ENCODE data around the gene MTMR3.

MTMR3 gene

DNA sequence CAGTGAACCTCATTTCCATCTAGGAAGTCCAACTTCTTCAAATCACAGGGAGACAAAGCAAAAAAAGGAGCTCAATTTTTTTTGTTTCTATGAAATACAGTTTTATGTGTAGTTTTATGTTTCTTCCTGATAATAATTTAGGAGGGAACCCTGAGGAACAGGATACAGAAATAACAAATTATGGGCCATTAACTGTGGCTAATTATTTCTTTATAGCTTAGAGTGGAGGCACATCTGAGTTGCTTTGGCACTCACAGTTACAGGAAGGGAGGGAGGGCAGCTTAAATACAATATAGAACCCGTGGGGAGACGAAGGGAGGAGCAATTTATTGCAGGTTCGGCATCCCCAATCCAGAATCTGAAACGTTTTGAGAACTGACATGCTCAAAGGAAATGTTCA is 160.2 kb downstream of the MTMR3 start:
- Histone ChIP-seq H3K14ac (ENCODE audit: low read length in 2 of 2) (no peak overlapping the region), H2AFZ (ENCODE audit: low read depth, low read length) (no peak overlapping the region), H3K4me2 (ENCODE audit: low read length, poor library complexity, severe bottlenecking) (no peak overlapping the region), H3K9me3 (ENCODE audit: control insufficient read depth, low read length) (no peaks in the 10 kb centered on the region), H3K79me1 (replicated peaks; ENCODE audit: low read length, poor library complexity, severe bottlenecking) (no peaks in the 10 kb centered on the region), H3K4me3 (ENCODE audit: insufficient read depth in 1 of 2, low read depth in 1 of 2, low read length in 2 of 2) (no peak overlapping the region), H2BK12ac (ENCODE audit: low read length in 2 of 2) (no peak overlapping the region), H2BK5ac (ENCODE audit: low read depth, low read length, poor library complexity, severe bottlenecking) (no peak overlapping the region), H3K4me1 (ENCODE audit: control insufficient read depth, insufficient read depth, low read depth, low read length) (peaks cover 22% of the 10 kb centered on the region), H3K27ac (ENCODE audit: low read length, poor library complexity, severe bottlenecking) (peak overlapping the region; percentile 78), H3K27me3 (ENCODE audit: control insufficient read depth in 1 of 2, insufficient read depth in 1 of 2, low read length in 2 of 2) (no peaks in the 10 kb centered on the region), H3K9ac (ENCODE audit: low read length) (peak overlapping the region; percentile 80), H3K18ac (ENCODE audit: low read depth in 1 of 2, low read length in 2 of 2) (no peak overlapping the region), H3K23ac (ENCODE audit: low read length in 2 of 2) (no peak overlapping the region), H3K36me3 (ENCODE audit: control insufficient read depth in 1 of 2, insufficient read depth in 2 of 2, low read depth in 1 of 2, low read length in 2 of 2) (no peaks in the 10 kb centered on the region), H4K91ac (ENCODE audit: low read length) (no peak overlapping the region), H2BK120ac (ENCODE audit: low read depth, low read length) (no peak overlapping the region), H4K8ac (ENCODE audit: low read length) (no peak overlapping the region), H2BK15ac (ENCODE audit: low read depth, poor library complexity, severe bottlenecking) (no peak overlapping the region), H2AK5ac (ENCODE audit: low read length, severe bottlenecking) (peak overlapping the region; percentile 28), H3K4ac (ENCODE audit: low read depth in 1 of 2, low read length in 2 of 2) (no peak overlapping the region)
- 74% methylated on average over 4 of the region's 4 CpGs for WGBS
- DNase-seq, result no peak

DNA sequence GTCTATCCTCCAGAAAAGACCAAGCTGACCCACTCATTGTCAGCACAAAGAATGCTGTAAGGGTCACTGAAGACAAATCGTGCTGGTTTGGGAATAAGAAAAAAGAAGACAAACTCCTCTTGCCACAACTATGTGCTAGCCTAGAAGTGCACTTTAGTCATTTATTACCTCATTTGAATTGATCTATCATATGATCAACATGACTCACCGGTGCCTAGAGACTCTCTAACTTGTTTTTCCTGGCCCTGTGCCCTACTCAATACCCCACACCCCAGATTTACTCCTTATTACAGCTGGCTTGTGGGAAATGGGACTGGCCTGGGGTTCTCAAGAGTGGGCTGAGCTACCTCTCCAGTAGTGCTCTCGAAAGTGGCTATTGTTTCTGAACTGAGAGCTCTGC is 161.4 kb downstream of the MTMR3 start:
- H3K4me1 ChIP-seq (ENCODE audit: control insufficient read depth, insufficient read depth, low read depth, low read length), result peaks cover 18% of the 10 kb centered on the region
- H3K79me1 ChIP-seq (replicated peaks; ENCODE audit: low read length, poor library complexity, severe bottlenecking), result no peaks in the 10 kb centered on the region
- no peak overlapping the region for H4K8ac ChIP-seq (ENCODE audit: low read length)
- H3K14ac ChIP-seq (ENCODE audit: low read length in 2 of 2), result no peak overlapping the region
- H2AK5ac ChIP-seq (ENCODE audit: low read length, severe bottlenecking), result no peak overlapping the region
- no peak overlapping the region for H2BK120ac ChIP-seq (ENCODE audit: low read depth, low read length)
- no peak overlapping the region for H3K4ac ChIP-seq (ENCODE audit: low read depth in 1 of 2, low read length in 2 of 2)
- H3K27me3 ChIP-seq (ENCODE audit: control insufficient read depth in 1 of 2, insufficient read depth in 1 of 2, low read length in 2 of 2), result no peaks in the 10 kb centered on the region
- no peak overlapping the region for H3K23ac ChIP-seq (ENCODE audit: low read length in 2 of 2)
- H3K27ac ChIP-seq (ENCODE audit: low read length, poor library complexity, severe bottlenecking), result peak overlapping the region; percentile 82
- no peak overlapping the region for H3K18ac ChIP-seq (ENCODE audit: low read depth in 1 of 2, low read length in 2 of 2)
- DNase-seq, result peak; percentile 85
- no peaks in the 10 kb centered on the region for H3K9me3 ChIP-seq (ENCODE audit: control insufficient read depth, low read length)
- H3K36me3 ChIP-seq (ENCODE audit: control insufficient read depth in 1 of 2, insufficient read depth in 2 of 2, low read depth in 1 of 2, low read length in 2 of 2), result no peaks in the 10 kb centered on the region
- no peak overlapping the region for H3K4me2 ChIP-seq (ENCODE audit: low read length, poor library complexity, severe bottlenecking)
- H3K9ac ChIP-seq (ENCODE audit: low read length), result peak overlapping the region; percentile 80
- H2BK5ac ChIP-seq (ENCODE audit: low read depth, low read length, poor library complexity, severe bottlenecking), result peak overlapping the region; percentile 50
- H2BK15ac ChIP-seq (ENCODE audit: low read depth, poor library complexity, severe bottlenecking), result no peak overlapping the region
- H4K91ac ChIP-seq (ENCODE audit: low read length), result no peak overlapping the region
- H2AFZ ChIP-seq (ENCODE audit: low read depth, low read length), result no peak overlapping the region
- H2BK12ac ChIP-seq (ENCODE audit: low read length in 2 of 2), result no peak overlapping the region
- WGBS, result 79% methylated on average over 2 of the region's 3 CpGs
- peak overlapping the region in 1 of 2 experiments; percentile 13 for H3K4me3 ChIP-seq (ENCODE audit: insufficient read depth in 1 of 2, low read depth in 1 of 2, low read length in 2 of 2)

DNA sequence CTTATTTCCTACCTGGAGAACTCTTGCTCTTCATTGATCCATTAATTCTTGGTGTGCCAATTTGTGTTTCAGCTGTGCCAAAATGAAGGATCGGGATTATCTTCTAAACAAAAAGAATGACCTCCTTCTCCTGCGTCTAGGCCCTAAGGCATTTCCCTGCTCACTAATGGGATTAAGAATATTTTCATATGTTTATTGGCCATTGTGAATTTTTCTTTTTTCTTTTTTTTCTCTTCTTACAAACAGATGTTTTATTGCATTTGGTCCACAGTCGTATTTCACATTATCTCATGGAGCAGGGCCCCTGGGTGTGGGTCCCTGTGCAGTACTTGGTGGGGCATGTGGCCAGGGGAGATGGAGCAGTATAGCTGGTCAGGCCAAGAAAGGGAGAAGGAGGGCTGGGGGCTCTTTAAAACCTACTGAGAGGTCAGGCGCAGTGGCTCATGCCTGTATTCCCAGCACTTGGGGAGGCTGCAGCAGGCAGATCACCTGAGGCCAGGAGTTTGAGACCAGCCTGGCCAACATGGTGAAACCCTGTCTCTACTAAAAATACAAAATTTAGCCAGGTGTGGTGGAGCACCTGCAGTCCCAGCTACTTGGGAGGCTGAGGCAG is 162.0 kb downstream of the MTMR3 start:
- no peak overlapping the region for H3K4me2 ChIP-seq (ENCODE audit: low read length, poor library complexity, severe bottlenecking)
- 96% methylated on average over 3 of the region's 4 CpGs for WGBS
- H3K36me3 ChIP-seq (ENCODE audit: control insufficient read depth in 1 of 2, insufficient read depth in 2 of 2, low read depth in 1 of 2, low read length in 2 of 2), result no peaks in the 10 kb centered on the region
- no peak overlapping the region for H3K14ac ChIP-seq (ENCODE audit: low read length in 2 of 2)
- H2AK5ac ChIP-seq (ENCODE audit: low read length, severe bottlenecking), result peak overlapping the region; percentile 32
- H2AFZ ChIP-seq (ENCODE audit: low read depth, low read length), result no peak overlapping the region
- no peaks in the 10 kb centered on the region for H3K9me3 ChIP-seq (ENCODE audit: control insufficient read depth, low read length)
- no peaks in the 10 kb centered on the region for H3K27me3 ChIP-seq (ENCODE audit: control insufficient read depth in 1 of 2, insufficient read depth in 1 of 2, low read length in 2 of 2)
- DNase-seq, result no peak
- H3K4me1 ChIP-seq (ENCODE audit: control insufficient read depth, insufficient read depth, low read depth, low read length), result peaks cover 18% of the 10 kb centered on the region
- H4K91ac ChIP-seq (ENCODE audit: low read length), result no peak overlapping the region
- H2BK12ac ChIP-seq (ENCODE audit: low read length in 2 of 2), result peak overlapping the region in 1 of 2 experiments; percentile 54
- no peak overlapping the region for H3K23ac ChIP-seq (ENCODE audit: low read length in 2 of 2)
- peak overlapping the region; percentile 82 for H3K27ac ChIP-seq (ENCODE audit: low read length, poor library complexity, severe bottlenecking)
- no peak overlapping the region for H4K8ac ChIP-seq (ENCODE audit: low read length)
- no peak overlapping the region for H3K18ac ChIP-seq (ENCODE audit: low read depth in 1 of 2, low read length in 2 of 2)
- no peaks in the 10 kb centered on the region for H3K79me1 ChIP-seq (replicated peaks; ENCODE audit: low read length, poor library complexity, severe bottlenecking)
- peak overlapping the region; percentile 35 for H2BK5ac ChIP-seq (ENCODE audit: low read depth, low read length, poor library complexity, severe bottlenecking)
- no peak overlapping the region for H3K4ac ChIP-seq (ENCODE audit: low read depth in 1 of 2, low read length in 2 of 2)
- H3K4me3 ChIP-seq (ENCODE audit: insufficient read depth in 1 of 2, low read depth in 1 of 2, low read length in 2 of 2), result peak overlapping the region in 1 of 2 experiments; percentile 19
- no peak overlapping the region for H2BK15ac ChIP-seq (ENCODE audit: low read depth, poor library complexity, severe bottlenecking)
- peak overlapping the region; percentile 80 for H3K9ac ChIP-seq (ENCODE audit: low read length)
- H2BK120ac ChIP-seq (ENCODE audit: low read depth, low read length), result no peak overlapping the region

DNA sequence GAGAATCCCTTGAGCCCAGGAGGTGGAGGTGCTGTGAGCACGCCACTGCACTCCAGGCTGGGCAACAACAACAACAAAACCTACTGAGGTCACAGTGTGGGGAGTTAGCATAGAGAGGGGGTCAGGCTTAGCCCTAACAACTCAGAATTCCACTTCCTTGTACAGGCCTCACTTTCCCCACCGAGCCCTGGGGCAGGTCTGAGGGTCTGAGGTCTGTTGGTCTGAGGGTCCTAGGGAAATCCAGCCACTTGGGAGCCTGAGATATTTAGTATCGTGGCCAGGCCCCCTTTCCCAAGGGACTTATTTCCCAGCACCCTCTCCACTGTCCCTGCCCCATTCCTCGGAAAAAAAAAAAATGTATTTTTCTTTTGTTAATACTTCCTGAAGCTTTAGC is 162.5 kb downstream of the MTMR3 start:
- Histone ChIP-seq H3K27ac (ENCODE audit: low read length, poor library complexity, severe bottlenecking) (no peak overlapping the region), H3K27me3 (ENCODE audit: control insufficient read depth in 1 of 2, insufficient read depth in 1 of 2, low read length in 2 of 2) (no peaks in the 10 kb centered on the region), H3K36me3 (ENCODE audit: control insufficient read depth in 1 of 2, insufficient read depth in 2 of 2, low read depth in 1 of 2, low read length in 2 of 2) (no peaks in the 10 kb centered on the region), H4K91ac (ENCODE audit: low read length) (no peak overlapping the region), H3K4me2 (ENCODE audit: low read length, poor library complexity, severe bottlenecking) (no peak overlapping the region), H2BK5ac (ENCODE audit: low read depth, low read length, poor library complexity, severe bottlenecking) (no peak overlapping the region), H3K9me3 (ENCODE audit: control insufficient read depth, low read length) (no peaks in the 10 kb centered on the region), H3K18ac (ENCODE audit: low read depth in 1 of 2, low read length in 2 of 2) (no peak overlapping the region), H2BK12ac (ENCODE audit: low read length in 2 of 2) (no peak overlapping the region), H4K8ac (ENCODE audit: low read length) (no peak overlapping the region), H2BK120ac (ENCODE audit: low read depth, low read length) (no peak overlapping the region), H3K4ac (ENCODE audit: low read depth in 1 of 2, low read length in 2 of 2) (no peak overlapping the region), H3K4me1 (ENCODE audit: control insufficient read depth, insufficient read depth, low read depth, low read length) (peaks cover 18% of the 10 kb centered on the region), H2AFZ (ENCODE audit: low read depth, low read length) (no peak overlapping the region), H3K4me3 (ENCODE audit: insufficient read depth in 1 of 2, low read depth in 1 of 2, low read length in 2 of 2) (no peak overlapping the region), H2BK15ac (ENCODE audit: low read depth, poor library complexity, severe bottlenecking) (no peak overlapping the region), H3K23ac (ENCODE audit: low read length in 2 of 2) (no peak overlapping the region), H3K79me1 (replicated peaks; ENCODE audit: low read length, poor library complexity, severe bottlenecking) (no peaks in the 10 kb centered on the region), H3K9ac (ENCODE audit: low read length) (no peak overlapping the region), H3K14ac (ENCODE audit: low read length in 2 of 2) (no peak overlapping the region), H2AK5ac (ENCODE audit: low read length, severe bottlenecking) (peak overlapping the region; percentile 32)
- WGBS, result 100% methylated on average over 1 of the region's 4 CpGs
- no peak for DNase-seq

All from mesenchymal stem cell (in vitro differentiated cells and primary cell).